D721Med (cell line): ENCODE results near the gene MYDGF.
"Not testable (repeated sequence)": the region's sequence is repeated elsewhere in the genome, so short reads cannot be mapped to it uniquely, and the experiment has no call there.

Experiments
- DNase-seq: peaks from one replicate; pipeline ENCODE4 v3.0.0; 2011; ENCODE audit warnings: low spot score; ENCODE audit not compliant: insufficient read length
- FAIRE-seq: peaks from 2 replicates; lab custom pipeline; 2011; peaks lifted over from hg19 to GRCh38; lab: Jason Lieb, UNC
- TF ChIP-seq, protein P1 (sequence below): IDR thresholded peaks from 2 replicates; pipeline ENCODE4 v1.5.1; 2012; ENCODE audit warnings: mild to moderate bottlenecking, control low read depth; ENCODE audit not compliant: insufficient read depth; ENCODE audit errors: missing control alignments

Gene MYDGF

GRCh38 chr19:4669723-4670480, at the start of gene MYDGF:
TSS of gene MYDGF (minus strand) at chr19:4670342. CDS start at chr19:4670334, 8 bp downstream.
- no peak for FAIRE-seq
- TF ChIP-seq, protein P1, sequence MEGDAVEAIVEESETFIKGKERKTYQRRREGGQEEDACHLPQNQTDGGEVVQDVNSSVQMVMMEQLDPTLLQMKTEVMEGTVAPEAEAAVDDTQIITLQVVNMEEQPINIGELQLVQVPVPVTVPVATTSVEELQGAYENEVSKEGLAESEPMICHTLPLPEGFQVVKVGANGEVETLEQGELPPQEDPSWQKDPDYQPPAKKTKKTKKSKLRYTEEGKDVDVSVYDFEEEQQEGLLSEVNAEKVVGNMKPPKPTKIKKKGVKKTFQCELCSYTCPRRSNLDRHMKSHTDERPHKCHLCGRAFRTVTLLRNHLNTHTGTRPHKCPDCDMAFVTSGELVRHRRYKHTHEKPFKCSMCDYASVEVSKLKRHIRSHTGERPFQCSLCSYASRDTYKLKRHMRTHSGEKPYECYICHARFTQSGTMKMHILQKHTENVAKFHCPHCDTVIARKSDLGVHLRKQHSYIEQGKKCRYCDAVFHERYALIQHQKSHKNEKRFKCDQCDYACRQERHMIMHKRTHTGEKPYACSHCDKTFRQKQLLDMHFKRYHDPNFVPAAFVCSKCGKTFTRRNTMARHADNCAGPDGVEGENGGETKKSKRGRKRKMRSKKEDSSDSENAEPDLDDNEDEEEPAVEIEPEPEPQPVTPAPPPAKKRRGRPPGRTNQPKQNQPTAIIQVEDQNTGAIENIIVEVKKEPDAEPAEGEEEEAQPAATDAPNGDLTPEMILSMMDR = no peak
- peak; percentile 99 for DNase-seq

DNA sequence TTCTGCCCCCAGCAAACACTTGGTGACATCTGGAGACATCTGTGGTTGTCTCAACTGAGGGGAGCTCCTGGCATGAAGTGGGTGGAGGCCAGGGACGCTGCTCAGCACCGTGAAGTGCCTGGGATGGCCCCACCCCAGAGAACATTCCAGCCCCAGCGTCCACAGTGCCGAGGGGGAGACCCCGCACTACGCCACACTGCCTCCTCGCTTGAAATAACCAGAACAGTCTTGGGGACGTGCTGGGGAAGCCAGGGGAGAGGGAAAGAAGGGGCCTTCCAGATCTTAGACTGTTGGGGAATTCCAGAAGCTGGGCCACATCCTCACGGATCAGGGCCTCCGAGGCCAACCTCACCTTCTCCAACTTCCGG, 49.3 kb upstream of the MYDGF start:
- TF ChIP-seq, protein P1 = no peak
- no peak for FAIRE-seq
- DNase-seq = no peak

DNA sequence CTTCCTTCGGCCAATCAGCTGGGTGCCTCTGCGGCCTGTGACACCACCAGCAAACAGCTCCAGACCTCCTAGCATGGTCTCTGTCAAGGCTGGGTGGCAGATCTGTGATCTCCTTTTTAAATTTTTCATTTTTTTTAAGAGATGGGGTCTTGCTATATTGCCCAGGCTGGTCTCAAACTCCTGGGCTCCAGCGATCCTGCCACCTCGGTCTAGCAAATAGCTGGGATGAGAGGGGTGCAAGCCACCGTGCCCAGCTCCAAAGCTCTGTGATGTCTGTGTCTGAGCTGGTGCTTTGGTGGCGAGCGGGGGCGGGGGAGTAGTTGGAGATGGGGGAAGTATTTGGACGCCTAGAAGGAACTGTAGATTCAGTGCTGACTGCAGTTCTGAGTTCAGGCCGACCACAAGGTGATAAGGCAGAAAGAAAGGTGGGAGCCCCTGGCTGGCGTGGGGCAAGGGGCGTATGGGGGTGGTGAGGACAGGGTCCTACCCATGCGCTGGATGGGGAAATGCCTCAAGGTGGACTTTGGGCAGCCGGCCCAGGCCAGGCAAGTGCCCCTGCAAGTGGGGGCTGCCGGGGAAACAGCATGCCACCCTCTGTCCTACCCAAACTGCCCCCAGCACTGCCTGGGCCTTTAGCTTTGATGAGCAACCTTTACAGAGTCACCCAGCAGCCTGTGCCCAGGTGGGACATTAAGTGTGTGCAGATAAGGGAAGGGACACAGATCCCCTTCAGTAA, 48.0 kb upstream of the MYDGF start:
- TF ChIP-seq, protein P1 = no peak
- DNase-seq (no peak), FAIRE-seq (no peak)

GRCh38 chr19:4717191-4717965, 47.2 kb upstream of the MYDGF start:
- DNase-seq = no peak
- TF ChIP-seq, protein P1 = no peak
- no peak for FAIRE-seq

- FAIRE-seq (no peak), DNase-seq (no peak)
Measured at GRCh38 chr19:4715529-4716221, 45.5 kb upstream of the MYDGF start.

DNA sequence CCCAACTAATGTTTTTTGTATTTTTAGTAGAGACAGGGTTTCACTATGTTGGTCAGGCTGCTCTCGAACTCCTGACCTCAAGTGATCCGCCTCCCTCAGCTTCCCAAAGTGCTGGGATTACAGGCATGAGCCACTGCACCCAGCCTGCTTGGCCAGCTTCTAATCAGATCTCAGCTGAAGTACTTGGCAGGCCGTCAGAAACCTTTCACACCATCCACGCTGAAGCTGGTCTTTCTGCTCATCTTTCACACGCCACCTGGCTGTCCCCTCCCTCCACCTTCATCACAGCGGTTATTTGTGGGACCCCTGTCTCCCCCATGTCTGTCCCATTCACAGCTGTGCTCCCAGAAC, 45.0 kb upstream of the MYDGF start:
- not testable (repeated sequence) for FAIRE-seq, DNase-seq

More at GRCh38 chr19:4715529-4716221, 45.5 kb upstream of the MYDGF start:
- TF ChIP-seq, protein P1 = no peak

- no peak for DNase-seq
- FAIRE-seq = no peak
- TF ChIP-seq, protein P1 = no peak
Measured at GRCh38 chr19:4714016-4714415, 43.9 kb upstream of the MYDGF start.
